Left lung (tissue), 10 donors: ENCODE data around the gene PIKFYVE. TPM values are rescaled to one million over a fixed set of nuclear protein-coding genes. Genes with fewer than 3 reads are reported as not detected.

Experiments
- ATAC-seq: fragments of 200-7000 bp; cut with Tn5 transposase; one replicate; pipeline ENCODE4 v1.9.1; 2020; ENCODE audit warnings: moderate library complexity
- DNase-seq, 4 donors: peaks; one replicate each; pipeline ENCODE4 v3.0.0-alpha.2; 2013 to 2020
- H3K27ac ChIP-seq, 2 donors: fragments of 200-600 bp; sonication (generic) in 1 of 2; one replicate each; pipeline versions ENCODE4 v1.5.0 to v1.8.0; 2020 to 2021
- H3K27me3 ChIP-seq, 2 donors: fragments of 200-600 bp; sonication (generic) in 1 of 2; one replicate each; pipeline versions ENCODE4 v1.5.0 to v1.8.0; 2020 to 2021
- H3K36me3 ChIP-seq, 2 donors: fragments of 200-600 bp; sonication (generic) in 1 of 2; one replicate each; pipeline versions ENCODE4 v1.5.0 to v1.8.0; 2020 to 2021
- H3K4me1 ChIP-seq, 2 donors: fragments of 200-600 bp; one replicate each; pipeline ENCODE4 v1.8.0; 2021
- H3K4me3 ChIP-seq, 2 donors: fragments of 200-600 bp; sonication (generic) in 1 of 2; one replicate each; pipeline versions ENCODE4 v1.5.0 to v1.8.0; 2020 to 2021; ENCODE audit warnings: mild to moderate bottlenecking in 1 of 2
- H3K9me3 ChIP-seq, 2 donors: fragments of 200-600 bp; sonication (generic) in 1 of 2; one replicate each; pipeline versions ENCODE4 v1.5.0 to v1.8.0; 2020 to 2021
- intact Hi-C, 2 donors: fragments of 100-400 bp; cut with DNase I; formaldehyde crosslinking; loops; one replicate each; pipeline versions ENCODE4 v1.11.2 to v1.14.2; 2022
- polyA plus RNA-seq, 6 donors: library from polyadenylated mRNA; unstranded; fragments of 120-200 nt; gene quantifications; one replicate each; pipeline ENCODE4 v1.2.1, GENCODE V29; 2013; ENCODE audit not compliant: insufficient read length in 6 of 6
- total RNA-seq, 2 donors: library from RNA; stranded (reverse); fragmentation: NEBNext Ultra II Directional; extraction: Animal tissue kit (Norgen Biotek cat#: 25700); gene quantifications; one replicate each; pipeline ENCODE4 v1.2.1, GENCODE V29; 2021
- TF ChIP-seq, protein P1 (sequence below), 2 donors: fragments of 200-600 bp; sonication (generic) in 1 of 2; IDR thresholded peaks; one replicate each; pipeline versions ENCODE4 v1.5.0 to v1.8.0; 2021; ENCODE audit warnings: antibody characterized with exemption in 2 of 2
- donor health status: DM: no; HTN: yes; CAD: no.
- donor health status: DM: no; HTN: no; CAD: no.

PIKFYVE gene
- total and polyA plus RNA-seq, 8 donors, result 23.8 to 31.6 (median 26.7) TPM

DNA sequence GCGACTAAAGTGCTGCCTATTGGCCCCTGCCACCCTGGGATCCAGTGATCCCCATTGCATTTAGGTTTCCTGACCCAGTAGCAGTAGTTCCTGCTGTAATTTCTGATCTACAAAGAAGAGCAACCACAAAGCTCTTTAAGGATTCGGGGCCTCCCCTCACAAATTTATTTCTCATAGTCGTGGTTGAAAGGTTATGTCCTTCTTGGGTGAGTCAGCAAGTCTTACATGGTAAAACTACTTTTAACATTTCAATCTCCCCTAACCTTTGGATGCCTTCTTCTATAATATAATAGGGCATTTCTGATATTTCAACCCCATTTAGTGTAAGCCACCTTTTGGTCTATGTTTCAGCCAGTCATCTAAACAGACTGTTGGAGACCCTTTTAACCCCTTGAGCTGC lies 14.9 kb downstream of the PIKFYVE start:
- no peak for ATAC-seq
- Histone ChIP-seq H3K4me3 (no peak overlapping the region), H3K9me3 (no peaks in the 10 kb centered on the region), H3K27ac (no peak overlapping the region), H3K36me3 (peaks cover 0 to 82% of the 10 kb centered on the region in 2 donors), H3K4me1 (peaks cover 0 to 3% of the 10 kb centered on the region in 2 donors), H3K27me3 (no peaks in the 10 kb centered on the region)
- TF ChIP-seq, protein P1, sequence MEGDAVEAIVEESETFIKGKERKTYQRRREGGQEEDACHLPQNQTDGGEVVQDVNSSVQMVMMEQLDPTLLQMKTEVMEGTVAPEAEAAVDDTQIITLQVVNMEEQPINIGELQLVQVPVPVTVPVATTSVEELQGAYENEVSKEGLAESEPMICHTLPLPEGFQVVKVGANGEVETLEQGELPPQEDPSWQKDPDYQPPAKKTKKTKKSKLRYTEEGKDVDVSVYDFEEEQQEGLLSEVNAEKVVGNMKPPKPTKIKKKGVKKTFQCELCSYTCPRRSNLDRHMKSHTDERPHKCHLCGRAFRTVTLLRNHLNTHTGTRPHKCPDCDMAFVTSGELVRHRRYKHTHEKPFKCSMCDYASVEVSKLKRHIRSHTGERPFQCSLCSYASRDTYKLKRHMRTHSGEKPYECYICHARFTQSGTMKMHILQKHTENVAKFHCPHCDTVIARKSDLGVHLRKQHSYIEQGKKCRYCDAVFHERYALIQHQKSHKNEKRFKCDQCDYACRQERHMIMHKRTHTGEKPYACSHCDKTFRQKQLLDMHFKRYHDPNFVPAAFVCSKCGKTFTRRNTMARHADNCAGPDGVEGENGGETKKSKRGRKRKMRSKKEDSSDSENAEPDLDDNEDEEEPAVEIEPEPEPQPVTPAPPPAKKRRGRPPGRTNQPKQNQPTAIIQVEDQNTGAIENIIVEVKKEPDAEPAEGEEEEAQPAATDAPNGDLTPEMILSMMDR (IDR thresholded peaks at IDR 0.05), result no peak
- intact Hi-C loops, result no loop called here
- DNase-seq, result no peak

DNA sequence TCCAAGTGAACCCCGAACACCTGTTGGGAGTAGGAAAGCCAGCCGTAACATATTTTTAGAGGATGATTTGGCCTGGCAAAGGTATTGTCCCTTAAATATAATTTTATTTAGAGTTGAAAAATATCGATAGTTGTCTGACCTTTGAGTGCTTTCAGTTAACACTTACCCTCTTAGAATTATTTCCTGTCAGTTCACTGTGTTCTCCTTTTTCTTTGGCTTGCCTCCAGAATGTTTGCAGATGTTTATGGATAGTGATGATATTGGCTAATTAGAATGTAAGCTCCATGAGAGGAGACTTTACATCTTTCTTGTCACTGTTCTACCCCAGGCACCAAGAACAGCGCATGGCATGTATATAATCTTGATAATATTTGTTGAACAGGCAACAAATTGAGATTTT lies 19.8 kb downstream of the PIKFYVE start:
- ATAC-seq, result no peak
- Histone ChIP-seq H3K9me3 (peaks cover 0 to 3% of the 10 kb centered on the region in 2 donors), H3K27me3 (no peaks in the 10 kb centered on the region), H3K4me3 (no peak overlapping the region), H3K36me3 (peaks cover 3 to 82% of the 10 kb centered on the region in 2 donors), H3K4me1 (peaks cover 0 to 3% of the 10 kb centered on the region in 2 donors), H3K27ac (peak overlapping the region in 1 of 2 donors; percentile 42)
- DNase-seq, result no peak
- intact Hi-C loops, result no loop called here
- TF ChIP-seq, protein P1 (IDR thresholded peaks at IDR 0.05), result no peak

GRCh38 chr2:208294482-208295024 lies 28.5 kb downstream of the PIKFYVE start:
- ATAC-seq, result no peak
- Histone ChIP-seq H3K4me1 (peaks cover 0 to 13% of the 10 kb centered on the region in 2 donors), H3K36me3 (peaks cover 3 to 57% of the 10 kb centered on the region in 2 donors), H3K9me3 (peaks cover 0 to 3% of the 10 kb centered on the region in 2 donors), H3K27ac (no peak overlapping the region), H3K4me3 (no peak overlapping the region), H3K27me3 (no peaks in the 10 kb centered on the region)
- no peak for DNase-seq
- intact Hi-C loops, result no loop called here
- TF ChIP-seq, protein P1 (IDR thresholded peaks at IDR 0.05), result no peak

- H3K27ac ChIP-seq, result no peak overlapping the region
- H3K4me1 ChIP-seq, result peaks cover 0 to 13% of the 10 kb centered on the region in 2 donors
- intact Hi-C loops, result no loop called here
- DNase-seq (no peak), ATAC-seq (no peak)
- peaks cover 0 to 57% of the 10 kb centered on the region in 2 donors for H3K36me3 ChIP-seq
- H3K27me3 ChIP-seq, result no peaks in the 10 kb centered on the region
- H3K4me3 ChIP-seq, result no peak overlapping the region
- TF ChIP-seq, protein P1 (IDR thresholded peaks at IDR 0.05), result no peak
- H3K9me3 ChIP-seq, result no peaks in the 10 kb centered on the region
Observed at GRCh38 chr2:208295834-208296233, 29.8 kb downstream of the PIKFYVE start.

DNA sequence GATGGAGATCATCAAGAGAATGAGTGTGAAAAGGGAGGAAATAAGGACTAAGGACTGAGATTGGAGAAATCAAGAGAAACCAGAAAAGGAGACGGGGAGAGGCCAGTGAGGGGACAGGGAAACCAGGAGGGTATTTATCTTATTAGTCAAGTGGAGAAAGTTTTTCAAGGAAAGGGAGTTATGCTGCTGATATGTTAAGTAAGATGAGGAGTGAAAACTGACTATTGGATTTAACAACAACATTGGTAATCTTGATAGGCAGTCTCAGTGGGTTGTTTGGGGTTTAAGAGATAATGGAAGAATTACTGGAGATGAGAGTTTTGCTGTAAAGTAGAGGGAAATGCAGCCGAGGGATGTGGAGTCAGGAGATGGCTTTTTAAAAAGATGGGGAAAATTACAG lies 30.6 kb downstream of the PIKFYVE start:
- H3K9me3 ChIP-seq, result no peaks in the 10 kb centered on the region
- no peak for ATAC-seq
- DNase-seq, result no peak
- H3K27ac ChIP-seq, result no peak overlapping the region
- H3K4me1 ChIP-seq, result peaks cover 0 to 13% of the 10 kb centered on the region in 2 donors
- TF ChIP-seq, protein P1 (IDR thresholded peaks at IDR 0.05), result no peak
- no peaks in the 10 kb centered on the region for H3K27me3 ChIP-seq
- intact Hi-C loops, result no loop called here
- no peak overlapping the region for H3K4me3 ChIP-seq
- peaks cover 0 to 60% of the 10 kb centered on the region in 2 donors for H3K36me3 ChIP-seq
